ENCODE data around the gene CXXC5. TPM values are rescaled to one million over a fixed set of nuclear protein-coding genes. Genes with fewer than 3 reads are reported as not detected.
A peak's percentile ranks its signal among the peaks of the same experiment; 100 is the strongest.

CXXC5 gene
- total RNA-seq, 1 experiment from 2014 or later: 97.2 TPM

DNA sequence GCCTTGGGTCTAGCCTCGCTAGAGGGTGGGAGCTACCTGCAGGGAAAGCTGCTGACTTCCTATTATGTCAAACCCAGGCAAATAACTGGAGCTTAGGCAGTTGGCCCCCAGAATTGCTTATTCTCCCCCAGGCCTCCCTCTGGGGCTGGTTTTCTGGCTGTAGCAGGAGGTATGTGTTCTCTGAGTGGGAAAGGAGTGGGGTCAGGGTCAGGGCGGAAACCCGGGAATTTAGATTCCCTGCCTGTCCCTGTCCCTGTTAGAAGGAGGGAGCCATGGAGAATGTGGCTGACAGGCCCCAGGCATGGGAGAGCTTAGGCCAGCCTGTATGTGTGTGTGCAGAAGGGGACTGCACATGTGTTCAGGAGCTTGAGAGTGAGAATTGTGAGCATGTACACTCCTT, 13.6 kb upstream of the CXXC5 start (continued):
- no peak for TF ChIP-seq ZNF532 (CRISPR knock-in tag; IDR thresholded peaks at IDR 0.05; ENCODE audit: borderline replicate concordance)
- no peak for TF ChIP-seq CTCF (IDR thresholded peaks at IDR 0.05)
- TF ChIP-seq ATF2 (CRISPR knock-in tag; IDR thresholded peaks at IDR 0.05; ENCODE audit: borderline replicate concordance, low read depth): no peak
- no peak for TF ChIP-seq ZNF423 (CRISPR knock-in tag; IDR thresholded peaks at IDR 0.05)
- TF ChIP-seq FOXK1 (CRISPR knock-in tag; IDR thresholded peaks at IDR 0.05): no peak

- Mint-ChIP-seq H3K9me3 (no peaks in the 10 kb centered on the region), H3K27ac (no peak overlapping the region), H3K36me3 (no peaks in the 10 kb centered on the region), H3K4me1 (peaks cover 58% of the 10 kb centered on the region), H3K27me3 (ENCODE audit: low read depth) (no peaks in the 10 kb centered on the region), H3K4me3 (no peak overlapping the region)
- no peak for DNase-seq (ENCODE audit: low spot score)
- ChIA-PET POLR2A (interaction anchor here (1.0 to 4.8 kb wide), 8 partner anchors 13 to 131 kb away, joined by 4 to 54 read pairs (median 6); partner anchors contain the start of gene CXXC5), CTCF (interaction anchor here (1.0 to 12.0 kb wide), 32 partner anchors 8 to 334 kb away, joined by 3 to 247 read pairs (median 8); partner anchors contain the start of gene CXXC5)
- no peak for ATAC-seq
- TF ChIP-seq KAT7 (CRISPR knock-in tag; IDR thresholded peaks at IDR 0.05; ENCODE audit: borderline replicate concordance): no peak
- TF ChIP-seq SMAD4 (CRISPR knock-in tag; IDR thresholded peaks at IDR 0.05): 0 out of 2 replicates have a peak, but pooled peaks have one; percentile 18
Observed at GRCh38 chr5:139635191-139635590, 13.0 kb upstream of the CXXC5 start.

GRCh38 chr5:139635606-139636206, 12.4 kb upstream of the CXXC5 start:
- CTCF ChIA-PET: interaction anchor here (0.5 to 12.0 kb wide), 44 partner anchors 8 to 333 kb away, joined by 3 to 247 read pairs (median 5); partner anchors contain the start of genes CXXC5, SPATA24 and UBE2D2
- H3K4me1 Mint-ChIP-seq: peaks cover 63% of the 10 kb centered on the region
- TF ChIP-seq, protein P1, sequence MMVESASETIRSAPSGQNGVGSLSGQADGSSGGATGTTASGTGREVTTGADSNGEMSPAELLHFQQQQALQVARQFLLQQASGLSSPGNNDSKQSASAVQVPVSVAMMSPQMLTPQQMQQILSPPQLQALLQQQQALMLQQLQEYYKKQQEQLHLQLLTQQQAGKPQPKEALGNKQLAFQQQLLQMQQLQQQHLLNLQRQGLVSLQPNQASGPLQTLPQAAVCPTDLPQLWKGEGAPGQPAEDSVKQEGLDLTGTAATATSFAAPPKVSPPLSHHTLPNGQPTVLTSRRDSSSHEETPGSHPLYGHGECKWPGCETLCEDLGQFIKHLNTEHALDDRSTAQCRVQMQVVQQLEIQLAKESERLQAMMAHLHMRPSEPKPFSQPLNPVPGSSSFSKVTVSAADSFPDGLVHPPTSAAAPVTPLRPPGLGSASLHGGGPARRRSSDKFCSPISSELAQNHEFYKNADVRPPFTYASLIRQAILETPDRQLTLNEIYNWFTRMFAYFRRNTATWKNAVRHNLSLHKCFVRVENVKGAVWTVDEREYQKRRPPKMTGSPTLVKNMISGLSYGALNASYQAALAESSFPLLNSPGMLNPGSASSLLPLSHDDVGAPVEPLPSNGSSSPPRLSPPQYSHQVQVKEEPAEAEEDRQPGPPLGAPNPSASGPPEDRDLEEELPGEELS (CRISPR knock-in tag; IDR thresholded peaks at IDR 0.05): 0 out of 2 replicates have a peak, but pooled peaks have one; percentile 44
- 0 out of 2 replicates have a peak, but pooled peaks have one; percentile 34 for TF ChIP-seq ZNF121 (CRISPR knock-in tag; IDR thresholded peaks at IDR 0.05)
- peak; percentile 87 for TF ChIP-seq ETV6 (CRISPR knock-in tag; IDR thresholded peaks at IDR 0.05)
- TF ChIP-seq, protein P2, sequence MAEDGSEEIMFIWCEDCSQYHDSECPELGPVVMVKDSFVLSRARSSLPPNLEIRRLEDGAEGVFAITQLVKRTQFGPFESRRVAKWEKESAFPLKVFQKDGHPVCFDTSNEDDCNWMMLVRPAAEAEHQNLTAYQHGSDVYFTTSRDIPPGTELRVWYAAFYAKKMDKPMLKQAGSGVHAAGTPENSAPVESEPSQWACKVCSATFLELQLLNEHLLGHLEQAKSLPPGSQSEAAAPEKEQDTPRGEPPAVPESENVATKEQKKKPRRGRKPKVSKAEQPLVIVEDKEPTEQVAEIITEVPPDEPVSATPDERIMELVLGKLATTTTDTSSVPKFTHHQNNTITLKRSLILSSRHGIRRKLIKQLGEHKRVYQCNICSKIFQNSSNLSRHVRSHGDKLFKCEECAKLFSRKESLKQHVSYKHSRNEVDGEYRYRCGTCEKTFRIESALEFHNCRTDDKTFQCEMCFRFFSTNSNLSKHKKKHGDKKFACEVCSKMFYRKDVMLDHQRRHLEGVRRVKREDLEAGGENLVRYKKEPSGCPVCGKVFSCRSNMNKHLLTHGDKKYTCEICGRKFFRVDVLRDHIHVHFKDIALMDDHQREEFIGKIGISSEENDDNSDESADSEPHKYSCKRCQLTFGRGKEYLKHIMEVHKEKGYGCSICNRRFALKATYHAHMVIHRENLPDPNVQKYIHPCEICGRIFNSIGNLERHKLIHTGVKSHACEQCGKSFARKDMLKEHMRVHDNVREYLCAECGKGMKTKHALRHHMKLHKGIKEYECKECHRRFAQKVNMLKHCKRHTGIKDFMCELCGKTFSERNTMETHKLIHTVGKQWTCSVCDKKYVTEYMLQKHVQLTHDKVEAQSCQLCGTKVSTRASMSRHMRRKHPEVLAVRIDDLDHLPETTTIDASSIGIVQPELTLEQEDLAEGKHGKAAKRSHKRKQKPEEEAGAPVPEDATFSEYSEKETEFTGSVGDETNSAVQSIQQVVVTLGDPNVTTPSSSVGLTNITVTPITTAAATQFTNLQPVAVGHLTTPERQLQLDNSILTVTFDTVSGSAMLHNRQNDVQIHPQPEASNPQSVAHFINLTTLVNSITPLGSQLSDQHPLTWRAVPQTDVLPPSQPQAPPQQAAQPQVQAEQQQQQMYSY (CRISPR knock-in tag; IDR thresholded peaks at IDR 0.05): 0 out of 2 replicates have a peak, but pooled peaks have one; percentile 30
- TF ChIP-seq ZBTB21 (CRISPR knock-in tag; IDR thresholded peaks at IDR 0.05; ENCODE audit: borderline replicate concordance): no peak
- TF ChIP-seq CTCF (IDR thresholded peaks at IDR 0.05): 0 out of 2 replicates have a peak, but pooled peaks have one; percentile 34
- peak; percentile 23; the same call in 1 of the 2 replicates for TF ChIP-seq ZNF423 (CRISPR knock-in tag; IDR thresholded peaks at IDR 0.05)
- TF ChIP-seq, protein P3, sequence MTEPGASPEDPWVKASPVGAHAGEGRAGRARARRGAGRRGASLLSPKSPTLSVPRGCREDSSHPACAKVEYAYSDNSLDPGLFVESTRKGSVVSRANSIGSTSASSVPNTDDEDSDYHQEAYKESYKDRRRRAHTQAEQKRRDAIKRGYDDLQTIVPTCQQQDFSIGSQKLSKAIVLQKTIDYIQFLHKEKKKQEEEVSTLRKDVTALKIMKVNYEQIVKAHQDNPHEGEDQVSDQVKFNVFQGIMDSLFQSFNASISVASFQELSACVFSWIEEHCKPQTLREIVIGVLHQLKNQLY (CRISPR knock-in tag; IDR thresholded peaks at IDR 0.05): no peak
- TF ChIP-seq MYBL2 (CRISPR knock-in tag; IDR thresholded peaks at IDR 0.05): 0 out of 2 replicates have a peak, but pooled peaks have one; percentile 34

More at GRCh38 chr5:139635606-139636206, 12.4 kb upstream of the CXXC5 start:
- POLR2A ChIA-PET: interaction anchor here (0.9 to 4.8 kb wide), 9 partner anchors 12 to 130 kb away, joined by 3 to 54 read pairs (median 5); partner anchors contain the start of gene CXXC5
- Mint-ChIP-seq H3K27me3 (ENCODE audit: low read depth) (no peaks in the 10 kb centered on the region), H3K36me3 (no peaks in the 10 kb centered on the region), H3K9me3 (no peaks in the 10 kb centered on the region), H3K4me3 (peak overlapping the region; percentile 23), H3K27ac (peak overlapping the region; percentile 90)
- peak; percentile 25 for ATAC-seq
- DNase-seq (ENCODE audit: low spot score): peak; percentile 67
